AG09319 (cell line): ENCODE measurements around the gene GPRIN2.
"Not testable (repeated sequence)": the region's sequence is repeated elsewhere in the genome, so short reads cannot be mapped to it uniquely, and the experiment has no call there.

Experiments
- DNase-seq: peaks from one replicate; pipeline ENCODE4 v3.0.0-alpha.2; 2010; ENCODE audit warnings: low read depth; ENCODE audit errors: extremely low read depth
- CTCF ChIP-seq: IDR thresholded peaks from 2 replicates; pipeline ENCODE4 v1.5.1; 2011; ENCODE audit warnings: low read depth, mild to moderate bottlenecking, inconsistent platforms, low read length, moderate library complexity

The GPRIN2 gene

GRCh38 chr10:46572765-46573164 is 16.3 kb upstream of the GPRIN2 start:
- DNase-seq, result not testable (repeated sequence)

GRCh38 chr10:46570655-46571054 is 14.2 kb upstream of the GPRIN2 start:
- not testable (repeated sequence) for DNase-seq

- not testable (repeated sequence) for DNase-seq
Measured at GRCh38 chr10:46567151-46567550, 10.7 kb upstream of the GPRIN2 start.

- peak; percentile 68 for TF ChIP-seq CTCF
- peak; percentile 30 for DNase-seq
Measured at GRCh38 chr10:46565591-46566332, 9.3 kb upstream of the GPRIN2 start.

GRCh38 chr10:46560952-46561351 is 4.5 kb upstream of the GPRIN2 start:
- no peak for DNase-seq
- no peak for TF ChIP-seq CTCF

- DNase-seq, result no peak
- no peak for TF ChIP-seq CTCF
Measured at GRCh38 chr10:46560381-46560780, 3.9 kb upstream of the GPRIN2 start.

- no peak for TF ChIP-seq CTCF
- no peak for DNase-seq
Measured at GRCh38 chr10:46559231-46559671, 2.8 kb upstream of the GPRIN2 start.

- no peak for DNase-seq
- no peak for TF ChIP-seq CTCF
Measured at GRCh38 chr10:46558392-46559185, 2.1 kb upstream of the GPRIN2 start.

GRCh38 chr10:46558122-46558391 is 1.6 kb upstream of the GPRIN2 start:
- TF ChIP-seq CTCF, result no peak
- no peak for DNase-seq
